ENCODE data around the gene GMPR.

GRCh38 chr6:16282370-16282769 is 44.0 kb downstream of the GMPR start:
- TF ChIP-seq CTCF (IDR thresholded peaks at IDR 0.05; ENCODE audit: insufficient read depth, low read length, poor library complexity, severe bottlenecking) (no peak), EZH2phosphoT487 (conservative IDR thresholded peaks at IDR 0.05; ENCODE audit: low read length) (no peak)

Data from SU-DHL-6 (cell line).